GM23248 (cell line): ENCODE measurements around the gene FRY. TPM values are rescaled to one million over a fixed set of nuclear protein-coding genes. Genes with fewer than 3 reads are reported as not detected.

ENCODE experiments used
- DNase-seq: peaks from one replicate; pipeline ENCODE4 v3.0.0-alpha.2; 2015
- H2AFZ ChIP-seq: fragments of 200-600 bp; sonication (generic); 2 replicates; pipeline ENCODE4 v1.6.1; 2016; ENCODE audit warnings: antibody characterized with exemption
- H3F3A ChIP-seq: fragments of 200-600 bp; sonication (generic); 2 replicates; pipeline ENCODE4 v1.6.1; 2016; ENCODE audit warnings: mild to moderate bottlenecking, antibody characterized with exemption, mixed run types; ENCODE audit not compliant: insufficient read depth
- H3K27ac ChIP-seq: fragments of 200-600 bp; sonication (generic); 2 replicates; pipeline ENCODE4 v1.5.1; 2016; ENCODE audit warnings: mild to moderate bottlenecking
- H3K27me3 ChIP-seq: fragments of 200-600 bp; sonication (generic); replicated peaks from 2 replicates; pipeline ENCODE4 v1.6.1; 2016; ENCODE audit warnings: mild to moderate bottlenecking; ENCODE audit not compliant: insufficient read depth
- H3K36me3 ChIP-seq: fragments of 200-600 bp; sonication (generic); 2 replicates; pipeline ENCODE4 v1.6.1; 2016; ENCODE audit warnings: low read depth, mild to moderate bottlenecking
- H3K4me1 ChIP-seq: fragments of 200-600 bp; sonication (generic); 2 replicates; pipeline ENCODE4 v1.6.1; 2016; ENCODE audit warnings: mild to moderate bottlenecking; ENCODE audit not compliant: insufficient read depth
- H3K4me2 ChIP-seq: fragments of 200-600 bp; sonication (generic); one replicate; pipeline ENCODE4 v1.6.1; 2016; ENCODE audit warnings: mild to moderate bottlenecking; ENCODE audit not compliant: unreplicated experiment
- H3K4me3 ChIP-seq: fragments of 200-600 bp; sonication (generic); 2 replicates; pipeline ENCODE4 v1.5.1; 2016; ENCODE audit warnings: mild to moderate bottlenecking
- H3K79me2 ChIP-seq: fragments of 200-600 bp; sonication (generic); 2 replicates; pipeline ENCODE4 v1.6.1; 2016; ENCODE audit warnings: mild to moderate bottlenecking; ENCODE audit not compliant: insufficient read depth
- H3K9ac ChIP-seq: fragments of 200-600 bp; sonication (generic); 2 replicates; pipeline ENCODE4 v1.6.1; 2016; ENCODE audit warnings: mild to moderate bottlenecking
- H3K9me2 ChIP-seq: fragments of 200-600 bp; sonication (generic); 2 replicates; pipeline ENCODE4 v1.6.1; 2016; ENCODE audit warnings: mixed run types, mild to moderate bottlenecking, moderate library complexity; ENCODE audit not compliant: insufficient read depth
- H3K9me3 ChIP-seq: fragments of 200-600 bp; sonication (generic); one replicate; pipeline ENCODE4 v1.6.1; 2017; ENCODE audit warnings: low read depth
- H4K20me1 ChIP-seq: fragments of 200-600 bp; sonication (generic); 2 replicates; pipeline ENCODE4 v1.6.0; 2016; ENCODE audit not compliant: insufficient read depth
- EZH2 ChIP-seq: fragments of 200-600 bp; sonication (generic); IDR thresholded peaks from 2 replicates; pipeline ENCODE4 v1.6.1; 2018; ENCODE audit warnings: antibody characterized with exemption, mild to moderate bottlenecking; ENCODE audit not compliant: insufficient read depth, poor library complexity, severe bottlenecking
- EZH2phosphoT487 ChIP-seq: fragments of 200-600 bp; sonication (generic); IDR thresholded peaks from 2 replicates; pipeline ENCODE4 v1.6.1; 2018; ENCODE audit warnings: antibody characterized with exemption, moderate library complexity, mild to moderate bottlenecking, low read depth; ENCODE audit not compliant: insufficient read depth
- WGBS, 2 experiments: methylation state at CpG; one replicate each; pipeline ENCODE4 v1.1.6; 2015 to 2017; ENCODE audit warnings: low lambda C conversion rate in 2 of 2, low coverage in 1 of 2; ENCODE audit errors: missing lambda C conversion rate in 2 of 2; 5-methylcytosine and 5-hydroxymethylcytosine counted together
- in situ Hi-C: fragments of 300-500 bp; cut with MboI; formaldehyde crosslinking; loops from 2 replicates; pipeline ENCODE4 v1.15.0; 2020
- polyA plus RNA-seq: library from polyadenylated mRNA; unstranded; fragments of >200 nt; fragmentation: Nextera tagmentation; extraction: Ambion mirVana; gene quantifications from 2 replicates; pipeline ENCODE4 v1.2.1, GENCODE V29; 2016
- total RNA-seq: library from RNA; depleted of rRNA; stranded (reverse); fragments of >200 nt; shearing (Covaris generic); gene quantifications from 2 replicates; pipeline ENCODE4 v1.2.3, GENCODE V29; 2014

The FRY gene
- total and polyA plus RNA-seq, 2 experiments from 2014 or later: 2.2 to 4.3 TPM

GRCh38 chr13:32191452-32191998 is 160.0 kb downstream of the FRY start:
- peaks cover 3% of the 10 kb centered on the region; the same call in 1 of the 2 replicates for H3K36me3 ChIP-seq
- WGBS, 2 experiments: 97 to 100% methylated on average over 2 of the region's 2 CpGs
- TF ChIP-seq EZH2phosphoT487 (no peak), EZH2 (no peak)

DNA sequence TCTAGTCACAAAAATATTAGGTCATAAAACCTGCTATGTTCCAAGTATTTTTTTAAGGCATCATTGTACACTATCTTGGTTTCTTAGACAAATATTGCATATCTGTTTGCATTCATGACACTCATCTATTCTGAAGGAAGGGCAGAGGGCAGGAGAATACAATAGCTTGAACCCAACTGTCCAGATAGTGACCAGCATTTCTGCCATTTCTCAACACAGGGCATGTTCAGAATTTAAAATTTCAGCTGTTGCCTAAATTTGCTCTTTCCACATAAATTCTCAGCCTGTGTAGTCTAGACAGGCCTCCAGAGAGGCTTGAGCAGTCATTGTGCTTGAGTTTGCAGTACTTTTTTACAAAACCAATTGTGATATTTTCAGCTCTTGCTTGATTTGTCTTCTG is 164.1 kb downstream of the FRY start:
- no peaks in the 10 kb centered on the region for H3F3A ChIP-seq
- TF ChIP-seq EZH2phosphoT487 (no peak), EZH2 (no peak)
- in situ Hi-C loops: no loop called here
- H3K27me3 ChIP-seq: no peaks in the 10 kb centered on the region
- no peaks in the 10 kb centered on the region for H3K9me3 ChIP-seq
- no peak overlapping the region for H2AFZ ChIP-seq
- no peaks in the 10 kb centered on the region for H3K9me2 ChIP-seq
- no peak overlapping the region for H3K9ac ChIP-seq
- H3K27ac ChIP-seq: no peak overlapping the region
- DNase-seq: no peak
- no peak overlapping the region for H3K4me3 ChIP-seq
- no peaks in the 10 kb centered on the region for H4K20me1 ChIP-seq
- no peaks in the 10 kb centered on the region for H3K36me3 ChIP-seq
- H3K79me2 ChIP-seq: no peaks in the 10 kb centered on the region
- no peaks in the 10 kb centered on the region for H3K4me1 ChIP-seq
- no peak overlapping the region for H3K4me2 ChIP-seq

More at GRCh38 chr13:32191452-32191998, 160.0 kb downstream of the FRY start:
- no peak overlapping the region for H3K9ac ChIP-seq
- H4K20me1 ChIP-seq: no peaks in the 10 kb centered on the region
- no peaks in the 10 kb centered on the region for H3F3A ChIP-seq
- no peaks in the 10 kb centered on the region for H3K27me3 ChIP-seq
- no peak overlapping the region for H3K4me2 ChIP-seq
- H2AFZ ChIP-seq: no peak overlapping the region
- no peak for DNase-seq
- H3K27ac ChIP-seq: no peak overlapping the region
- in situ Hi-C loops: no loop called here
- H3K4me3 ChIP-seq: no peak overlapping the region
- H3K4me1 ChIP-seq: no peaks in the 10 kb centered on the region
- H3K9me3 ChIP-seq: no peaks in the 10 kb centered on the region
- H3K9me2 ChIP-seq: 0 out of 2 replicates have a peak, but pooled peaks cover 4% of the 10 kb centered on the region
- no peaks in the 10 kb centered on the region for H3K79me2 ChIP-seq

DNA sequence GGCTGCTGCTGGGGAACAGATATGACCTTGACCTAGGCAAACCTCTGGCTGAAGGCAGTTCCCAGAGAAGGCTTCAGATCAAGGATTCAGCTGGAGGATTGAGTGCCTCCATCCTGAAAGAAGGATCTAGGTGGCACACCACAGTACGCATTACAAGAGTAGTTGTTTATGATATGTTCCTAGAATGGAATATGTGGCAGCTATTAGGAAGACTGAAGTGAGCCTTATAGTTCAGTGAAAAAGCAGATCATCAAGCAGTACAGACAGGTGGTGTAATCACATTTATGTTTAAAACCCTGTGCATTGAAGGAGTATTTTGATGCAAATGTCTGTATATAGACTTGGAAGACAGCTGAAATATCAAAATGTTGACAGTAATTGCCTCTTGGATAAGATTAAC is 167.6 kb downstream of the FRY start:
- Histone ChIP-seq H3K9ac (no peak overlapping the region), H4K20me1 (no peaks in the 10 kb centered on the region), H3F3A (no peaks in the 10 kb centered on the region), H2AFZ (no peak overlapping the region), H3K4me2 (no peak overlapping the region), H3K36me3 (no peaks in the 10 kb centered on the region), H3K27ac (no peak overlapping the region), H3K4me1 (no peaks in the 10 kb centered on the region), H3K79me2 (no peaks in the 10 kb centered on the region), H3K27me3 (no peaks in the 10 kb centered on the region), H3K9me3 (no peaks in the 10 kb centered on the region), H3K9me2 (no peaks in the 10 kb centered on the region), H3K4me3 (no peak overlapping the region)
- WGBS, 2 experiments: 96 to 100% methylated on average over 1 of the region's 1 CpG
- no peak for TF ChIP-seq EZH2phosphoT487
- TF ChIP-seq EZH2: no peak
- in situ Hi-C loops: no loop called here
- DNase-seq: no peak

- Histone ChIP-seq H3F3A (no peaks in the 10 kb centered on the region), H3K9ac (no peak overlapping the region), H3K36me3 (no peaks in the 10 kb centered on the region), H3K4me2 (no peak overlapping the region), H2AFZ (no peak overlapping the region), H3K9me3 (no peaks in the 10 kb centered on the region), H3K27me3 (no peaks in the 10 kb centered on the region), H3K79me2 (no peaks in the 10 kb centered on the region), H3K4me3 (no peak overlapping the region), H4K20me1 (no peaks in the 10 kb centered on the region), H3K27ac (no peak overlapping the region), H3K4me1 (no peaks in the 10 kb centered on the region), H3K9me2 (no peaks in the 10 kb centered on the region)
- TF ChIP-seq EZH2phosphoT487 (no peak), EZH2 (no peak)
- WGBS, 2 experiments: 47 to 64% methylated on average over 2 of the region's 2 CpGs
- in situ Hi-C loops: no loop called here
- DNase-seq: no peak
These were observed 169.2 kb downstream of the FRY start for GRCh38 chr13:32200741-32201140.

DNA sequence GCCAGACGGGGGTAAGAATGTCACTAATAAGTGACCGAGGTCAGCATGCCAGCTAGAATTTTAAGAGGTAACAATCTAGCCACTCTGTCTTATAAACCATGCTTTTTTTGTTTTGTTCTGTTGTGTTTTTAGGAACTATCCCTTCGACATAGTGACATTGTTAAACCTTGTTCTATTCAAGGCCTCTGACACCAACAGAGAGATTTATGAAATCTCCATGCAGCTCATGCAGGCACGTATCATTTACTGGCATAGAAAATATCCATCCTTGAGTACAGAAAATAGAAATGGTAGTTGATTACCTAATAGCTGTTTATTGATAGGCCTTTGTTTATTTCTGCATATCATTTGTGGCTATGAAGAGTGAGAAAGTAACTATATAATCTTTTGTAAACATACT is 170.2 kb downstream of the FRY start:
- H3K9me3 ChIP-seq: no peaks in the 10 kb centered on the region
- in situ Hi-C loops: no loop called here
- no peaks in the 10 kb centered on the region for H3K79me2 ChIP-seq
- no peaks in the 10 kb centered on the region for H3K36me3 ChIP-seq
- no peak for DNase-seq
- H3K27ac ChIP-seq: no peak overlapping the region
- TF ChIP-seq EZH2 (no peak), EZH2phosphoT487 (no peak)
- H3K9me2 ChIP-seq: no peaks in the 10 kb centered on the region
- no peak overlapping the region for H3K4me2 ChIP-seq
- WGBS, 2 experiments: 90 to 91% methylated on average over 4 of the region's 4 CpGs
- no peak overlapping the region for H3K4me3 ChIP-seq
- H2AFZ ChIP-seq: no peak overlapping the region
- no peaks in the 10 kb centered on the region for H3K4me1 ChIP-seq
- H4K20me1 ChIP-seq: no peaks in the 10 kb centered on the region
- H3F3A ChIP-seq: no peaks in the 10 kb centered on the region
- H3K27me3 ChIP-seq: no peaks in the 10 kb centered on the region
- H3K9ac ChIP-seq: no peak overlapping the region
